RCC 7860 (cell line): Measurements from ENCODE around the gene COX15.
"Not testable (repeated sequence)": the region's sequence is repeated elsewhere in the genome, so short reads cannot be mapped to it uniquely, and the experiment has no call there.

Experiments used
- DNase-seq: peaks from one replicate; pipeline ENCODE4 v3.0.0-alpha.2; 2015; ENCODE audit warnings: low spot score
- FAIRE-seq: peaks from 2 replicates; lab custom pipeline; 2012; peaks lifted over from hg19 to GRCh38; lab: Jason Lieb, UNC

Gene COX15

DNA sequence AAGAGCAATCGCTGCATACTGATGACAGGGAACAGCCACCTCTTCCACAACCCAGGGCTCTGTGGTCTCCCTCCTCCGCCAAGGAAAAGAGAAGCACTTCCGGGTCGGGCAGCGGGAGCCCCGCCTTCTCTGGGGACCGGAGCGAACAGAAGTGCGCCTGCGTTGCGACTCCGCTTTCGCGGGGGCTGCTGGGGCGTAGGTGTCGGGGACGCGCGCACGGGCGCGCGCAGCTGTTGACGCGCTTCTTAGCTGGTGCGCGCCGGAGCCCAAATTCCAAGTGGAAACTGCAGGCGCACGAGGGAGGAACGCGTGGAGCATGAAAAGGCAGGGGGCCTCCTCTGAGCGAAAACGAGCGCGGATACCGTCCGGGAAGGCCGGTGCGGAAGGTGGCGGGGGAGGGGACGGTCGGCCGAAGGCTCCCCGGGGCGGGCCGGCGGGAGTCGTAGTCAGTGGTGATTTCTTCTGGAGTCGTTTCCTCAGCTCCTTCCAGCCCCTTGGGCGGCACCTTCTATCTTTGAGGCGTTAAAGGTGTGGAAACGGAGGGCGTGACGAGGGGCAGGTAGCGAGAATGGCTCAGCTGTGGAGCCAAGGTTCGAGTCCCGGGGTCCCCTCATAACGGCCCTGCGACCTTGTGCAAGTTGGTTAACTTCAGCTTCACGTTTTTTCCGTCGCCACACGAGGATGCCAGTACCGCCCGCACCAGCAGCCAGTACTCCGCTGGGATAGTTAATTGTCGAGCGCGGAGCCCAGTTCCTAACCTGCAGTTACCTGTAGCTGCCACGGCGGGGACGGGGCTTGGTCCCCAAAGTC is at the start of gene COX15, which contains the start of gene CUTC:
COX15 (minus strand) TSS at position 95 of the 810 bp plus-strand sequence; CDS start at position 17, 78 bp downstream.
CUTC (plus strand) TSS at position 202 of the 810 bp plus-strand sequence; CDS start at position 317, 115 bp downstream.
- FAIRE-seq: peak; percentile 82
- peak; percentile 93 for DNase-seq

- FAIRE-seq (no peak), DNase-seq (peak; percentile 87)
Observed at GRCh38 chr10:99779335-99779734, 47.4 kb upstream of the COX15 start.

GRCh38 chr10:99777918-99778714 is 46.2 kb upstream of the COX15 start:
- FAIRE-seq (no peak), DNase-seq (peak; percentile 38)

DNA sequence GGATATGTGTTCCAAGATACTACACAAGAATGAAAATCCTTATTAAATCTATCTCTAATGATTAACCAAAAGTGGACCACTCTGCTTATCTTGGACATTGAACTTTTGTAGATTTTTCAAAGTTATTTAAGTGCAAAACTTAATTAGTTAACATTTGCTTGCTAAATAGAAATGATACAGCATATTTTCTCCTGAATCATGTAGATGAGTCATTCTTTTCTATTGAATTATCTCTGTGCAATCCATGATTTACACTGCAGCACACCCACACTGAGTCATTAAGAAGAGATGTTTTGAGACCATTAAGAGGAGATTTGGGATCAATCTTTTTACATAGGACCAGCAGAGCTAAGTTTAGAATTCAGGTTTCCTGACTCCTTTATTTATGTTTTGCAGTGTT is 43.9 kb upstream of the COX15 start:
- peak; percentile 88 for DNase-seq
- FAIRE-seq: peak; percentile 99

GRCh38 chr10:99770408-99771045 is 38.6 kb upstream of the COX15 start:
- FAIRE-seq (no peak), DNase-seq (no peak)

GRCh38 chr10:99769706-99770105 is 37.8 kb upstream of the COX15 start:
- DNase-seq (no peak), FAIRE-seq (no peak)

- FAIRE-seq (no peak), DNase-seq (no peak)
Observed at GRCh38 chr10:99768556-99768955, 36.6 kb upstream of the COX15 start.

DNA sequence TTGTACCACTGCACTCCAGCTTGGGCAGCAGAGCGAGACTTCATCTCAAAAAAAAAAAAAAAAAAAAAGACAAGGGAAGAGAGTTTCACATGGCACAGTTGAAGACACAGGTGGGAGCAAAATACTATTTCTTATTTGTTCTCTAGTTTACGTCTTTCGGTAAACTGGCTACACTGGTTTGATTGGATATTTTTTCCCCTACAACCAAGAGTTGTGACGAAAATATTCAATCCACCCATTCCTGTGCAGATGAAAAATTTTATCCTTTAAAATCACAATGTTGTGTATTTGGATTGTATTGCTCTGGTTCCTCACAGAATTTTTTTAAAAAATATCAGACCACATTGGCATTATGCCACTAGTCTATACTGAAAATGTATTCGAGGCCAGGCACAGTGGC is 36.0 kb upstream of the COX15 start:
- FAIRE-seq (no peak), DNase-seq (no peak)

- FAIRE-seq (no peak), DNase-seq (no peak)
Observed at GRCh38 chr10:99766302-99766681, 34.4 kb upstream of the COX15 start.

DNA sequence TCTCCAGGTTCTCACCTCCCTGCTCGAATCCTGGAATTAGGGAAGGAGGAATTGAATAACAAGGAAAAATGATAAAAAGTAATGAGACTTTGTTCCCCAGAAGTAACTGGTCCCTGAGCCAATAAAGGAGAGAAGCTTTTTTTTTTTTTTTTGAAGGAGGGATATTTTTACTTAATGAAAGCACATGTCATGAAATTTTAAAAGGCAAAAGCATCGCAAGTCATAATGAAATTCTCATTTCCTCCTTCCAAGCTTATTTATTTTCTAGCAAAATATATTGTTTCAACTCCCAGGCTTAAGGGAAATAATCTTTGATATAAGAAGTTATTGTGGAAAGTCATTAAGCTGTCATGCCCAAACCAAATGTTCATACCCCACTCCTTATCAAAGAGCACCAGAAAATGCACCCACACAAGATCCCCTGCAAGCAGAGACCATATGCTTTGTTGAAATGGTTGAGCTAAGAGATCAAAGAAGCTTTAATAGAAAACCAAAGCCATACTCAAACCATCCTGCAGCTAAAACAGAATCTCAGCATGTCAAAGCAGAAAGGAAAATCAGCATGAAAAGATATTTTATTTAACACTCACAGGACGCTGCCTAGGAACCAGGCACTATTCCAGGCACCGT is 33.9 kb upstream of the COX15 start:
- FAIRE-seq (no peak), DNase-seq (no peak)

- FAIRE-seq: no peak
- no peak for DNase-seq
Observed at GRCh38 chr10:99761365-99761764, 29.4 kb upstream of the COX15 start.

GRCh38 chr10:99760321-99760720 is 28.4 kb upstream of the COX15 start:
- no peak for DNase-seq
- FAIRE-seq: no peak

DNA sequence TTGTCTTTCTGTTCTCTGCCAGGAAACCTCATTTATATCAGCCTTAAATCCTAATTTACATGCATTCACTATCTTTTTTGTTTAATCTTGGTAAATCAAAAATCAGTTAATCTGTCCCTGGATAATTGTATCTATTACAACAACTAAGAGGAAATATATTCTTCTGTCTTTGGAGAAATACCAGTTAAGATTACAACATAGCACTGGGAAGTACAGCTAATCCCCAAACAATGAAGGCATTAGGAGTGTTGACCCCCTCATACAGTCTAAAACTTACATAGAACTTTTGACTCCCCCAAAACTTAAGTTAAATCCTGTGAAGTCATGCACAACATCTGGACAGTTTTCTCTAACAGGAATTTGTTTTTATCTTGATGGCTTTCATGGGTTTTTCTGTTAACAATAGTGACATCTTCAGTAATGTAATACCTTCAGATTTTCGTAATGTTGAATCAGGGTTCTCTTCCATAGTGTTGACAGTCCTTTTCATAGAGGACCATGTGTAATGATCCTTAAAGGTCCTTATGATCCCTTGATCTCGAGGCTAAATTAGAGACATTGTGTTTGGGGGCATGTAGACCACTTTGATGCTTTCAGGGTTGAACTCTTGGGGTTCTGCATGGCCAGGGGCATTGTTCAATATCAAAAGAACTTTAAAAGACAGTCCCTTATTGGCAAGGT is 26.4 kb upstream of the COX15 start:
- DNase-seq (no peak), FAIRE-seq (no peak)

- FAIRE-seq: no peak
Observed at GRCh38 chr10:99756159-99756558, 24.2 kb upstream of the COX15 start.

GRCh38 chr10:99754670-99755069 is 22.7 kb upstream of the COX15 start:
- FAIRE-seq (peak; percentile 76), DNase-seq (no peak)

More at GRCh38 chr10:99756159-99756558, 24.2 kb upstream of the COX15 start:
- no peak for DNase-seq

GRCh38 chr10:99750641-99751040 is 18.7 kb upstream of the COX15 start:
- peak; percentile 26 for FAIRE-seq
- DNase-seq: no peak

DNA sequence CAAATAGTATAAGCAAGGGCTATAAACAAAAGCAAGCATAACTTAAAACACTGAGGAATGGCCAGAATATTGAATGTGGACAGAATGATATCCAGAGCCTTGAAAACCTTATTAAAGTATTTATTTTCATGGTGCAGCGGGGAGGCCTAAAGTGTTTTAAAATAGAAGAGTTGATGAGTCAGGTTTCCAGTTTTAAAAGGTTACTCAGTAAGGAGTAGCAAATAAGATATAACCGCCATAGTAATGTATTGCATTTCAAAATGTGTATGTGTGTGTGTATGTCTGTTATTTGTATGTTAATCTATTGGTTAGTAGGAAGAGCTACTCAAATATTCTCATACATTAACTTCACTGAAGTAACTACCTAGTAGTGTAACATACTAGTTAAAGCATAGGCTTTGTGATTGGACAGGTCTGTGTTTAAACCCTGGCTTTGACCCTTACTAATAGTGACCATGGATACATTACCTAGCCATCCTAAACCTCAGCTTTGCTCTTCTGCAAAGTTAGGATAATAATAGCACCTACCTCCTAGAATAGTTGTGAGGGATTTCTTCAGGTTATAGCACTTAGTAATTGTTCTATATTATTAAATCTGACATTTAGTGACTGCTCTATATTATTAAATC is 17.0 kb upstream of the COX15 start:
- no peak for FAIRE-seq

GRCh38 chr10:99746166-99746565 is 14.2 kb upstream of the COX15 start:
- not testable (repeated sequence) for DNase-seq, FAIRE-seq

More for the DNA sequence above, 17.0 kb upstream of the COX15 start:
- no peak for DNase-seq

GRCh38 chr10:99743841-99744240 is 11.9 kb upstream of the COX15 start:
- FAIRE-seq (no peak), DNase-seq (no peak)

GRCh38 chr10:99742701-99743100 is 10.8 kb upstream of the COX15 start:
- FAIRE-seq (no peak), DNase-seq (no peak)
